HG03571 (cell line): Measurements from ENCODE around the gene NUP37.
"Not testable (repeated sequence)": the region's sequence is repeated elsewhere in the genome, so short reads cannot be mapped to it uniquely, and the experiment has no call there.

ENCODE experiments used
- ATAC-seq: cut with Tn5 transposase; IDR thresholded peaks from one replicate; pipeline ENCODE4 v1.9.1; 2021; ENCODE audit not compliant: unreplicated experiment

The NUP37 gene

GRCh38 chr12:102119674-102120563 lies at the start of gene NUP37, which contains the start of gene PARPBP:
NUP37 (minus strand) TSS chr12:102120114; CDS start chr12:102118518, 1,596 bp downstream.
PARPBP (plus strand) TSS chr12:102120183; CDS start chr12:102123889, 3,706 bp downstream.
- ATAC-seq, result peak; percentile 96

GRCh38 chr12:102167821-102168604 lies 48.1 kb upstream of the NUP37 start:
- peak; percentile 62 for ATAC-seq

- no peak for ATAC-seq
Measured at GRCh38 chr12:102163383-102163782, 43.5 kb upstream of the NUP37 start.

GRCh38 chr12:102155206-102155605 lies 35.3 kb upstream of the NUP37 start:
- not testable (repeated sequence) for ATAC-seq

GRCh38 chr12:102147062-102147587 lies 27.2 kb upstream of the NUP37 start:
- ATAC-seq, result not testable (repeated sequence)

- no peak for ATAC-seq
Measured at GRCh38 chr12:102144221-102144620, 24.3 kb upstream of the NUP37 start.

GRCh38 chr12:102142866-102143373 lies 23.0 kb upstream of the NUP37 start:
- not testable (repeated sequence) for ATAC-seq

GRCh38 chr12:102137619-102138018 lies 17.7 kb upstream of the NUP37 start:
- ATAC-seq, result not testable (repeated sequence)

GRCh38 chr12:102131442-102131841 lies 11.5 kb upstream of the NUP37 start:
- ATAC-seq, result not testable (repeated sequence)

- not testable (repeated sequence) for ATAC-seq
Measured at GRCh38 chr12:102130720-102131119, 10.8 kb upstream of the NUP37 start.

- not testable (repeated sequence) for ATAC-seq
Measured at GRCh38 chr12:102121328-102121727, 1.4 kb upstream of the NUP37 start.

GRCh38 chr12:102120886-102121285 lies 972 bp upstream of the NUP37 start:
- no peak for ATAC-seq

GRCh38 chr12:102120564-102120873 lies 605 bp upstream of the NUP37 start:
- no peak for ATAC-seq

- no peak for ATAC-seq
Measured at GRCh38 chr12:102118874-102119273, 1.0 kb downstream of the NUP37 start.

GRCh38 chr12:102116392-102116791 lies 3.5 kb downstream of the NUP37 start:
- no peak for ATAC-seq

GRCh38 chr12:102114212-102114611 lies 5.7 kb downstream of the NUP37 start:
- no peak for ATAC-seq

- ATAC-seq, result no peak
Measured at GRCh38 chr12:102110782-102111181, 9.1 kb downstream of the NUP37 start.

- ATAC-seq, result no peak
Measured at GRCh38 chr12:102107970-102108369, 11.9 kb downstream of the NUP37 start.

GRCh38 chr12:102106905-102107304 lies 13.0 kb downstream of the NUP37 start:
- no peak for ATAC-seq

- no peak for ATAC-seq
Measured at GRCh38 chr12:102096855-102097254, 23.1 kb downstream of the NUP37 start.

- ATAC-seq, result peak; percentile 54
Measured at GRCh38 chr12:102095677-102096263, 24.1 kb downstream of the NUP37 start.
